GM12878 (cell line): Measurements from ENCODE around the gene NFKBIE. TPM values are rescaled to one million over a fixed set of nuclear protein-coding genes. Genes with fewer than 3 reads are reported as not detected.

Experiments
- ATAC-seq: fragments of 200-7000 bp; cut with Tn5 transposase; 3 replicates; pipeline ENCODE4 v1.9.1; 2020; ENCODE audit warnings: mild to moderate bottlenecking, moderate library complexity
- BruUV-seq: library from RNA; stranded (reverse); fragments of 400-500 nt; replicated peaks from 2 replicates; lab custom pipeline; 2021; lab: Mats Ljungman, UMichigan
- CTCF ChIA-PET: fragments of 300-600 bp; sonication (Branson Sonifier 250); formaldehyde crosslinking; extraction: SDS; loops from one replicate; lab custom pipeline; 2021; ENCODE audit warnings: inconsistent platforms; lab: Yijun Ruan, JAX
- POLR2A ChIA-PET: fragments of 350-600 bp; formaldehyde crosslinking; extraction: SDS; loops from one replicate; lab custom pipeline; 2021; ENCODE audit warnings: inconsistent platforms; lab: Charles Lee
- RAD21 ChIA-PET: fragments of 300-600 bp; sonication (Branson Sonifier 250); formaldehyde crosslinking; loops from one replicate; lab custom pipeline; 2023; ENCODE audit warnings: antibody characterized with exemption; ENCODE audit not compliant: unreplicated experiment; lab: Charles Lee
- SMC1A ChIA-PET: fragments of 300-600 bp; sonication (Branson Sonifier 250); formaldehyde crosslinking; loops from one replicate; lab custom pipeline; 2023; ENCODE audit not compliant: unreplicated experiment, uncharacterized antibody; lab: Charles Lee
- DNase-seq: peaks from one replicate; pipeline ENCODE4 v3.0.0-alpha.2; 2011; ENCODE audit warnings: low read depth, low spot score
- FAIRE-seq: peaks from 3 replicates; lab custom pipeline; 2011; peaks lifted over from hg19 to GRCh38; lab: Jason Lieb, UNC
- H2AFZ ChIP-seq: 2 replicates; pipeline ENCODE4 v1.6.0; 2011; ENCODE audit warnings: low read depth, low read length, control low read depth; ENCODE audit not compliant: control insufficient read depth
- H3K27ac ChIP-seq: 2 replicates; pipeline ENCODE4 v1.5.1; 2011; ENCODE audit warnings: control low read depth; ENCODE audit not compliant: control insufficient read depth, insufficient read depth
- H3K27me3 ChIP-seq, 2 experiments: replicated peaks in 1 of 2; 2 replicates each; pipeline versions ENCODE4 v1.6.0 to v1.6.1; 2011; ENCODE audit warnings: low read length in 1 of 2; ENCODE audit not compliant: control insufficient read depth in 2 of 2, insufficient read depth in 2 of 2
- H3K36me3 ChIP-seq, 2 experiments: 2 replicates each; pipeline ENCODE4 v1.5.1; 2011; ENCODE audit warnings: low read length in 1 of 2; ENCODE audit not compliant: control insufficient read depth in 2 of 2, insufficient read depth in 2 of 2
- H3K4me1 ChIP-seq: 2 replicates; pipeline ENCODE4 v1.6.1; 2011; ENCODE audit warnings: mild to moderate bottlenecking, low read length, moderate library complexity, mixed read lengths; ENCODE audit not compliant: control insufficient read depth, insufficient read depth
- H3K4me2 ChIP-seq: 2 replicates; pipeline ENCODE4 v1.6.0; 2011; ENCODE audit warnings: control low read depth; ENCODE audit not compliant: control insufficient read depth, insufficient read depth
- H3K4me3 ChIP-seq: fragments of 200-600 bp; sonication (generic); 2 replicates; pipeline ENCODE4 v1.5.1; 2016
- H3K79me2 ChIP-seq: 2 replicates; pipeline ENCODE4 v1.6.0; 2011; ENCODE audit warnings: low read length; ENCODE audit not compliant: control insufficient read depth, insufficient read depth
- H3K9ac ChIP-seq: 2 replicates; pipeline ENCODE4 v1.8.0; 2011; ENCODE audit warnings: low read length, control low read depth, mixed read lengths; ENCODE audit not compliant: control insufficient read depth, insufficient read depth
- H3K9me3 ChIP-seq: replicated peaks from 3 replicates; pipeline ENCODE4 v1.5.1; 2011; ENCODE audit warnings: mild to moderate bottlenecking, low read length; ENCODE audit not compliant: control insufficient read depth, insufficient read depth
- H4K20me1 ChIP-seq: 2 replicates; pipeline ENCODE4 v1.6.0; 2011; ENCODE audit not compliant: control insufficient read depth, insufficient read depth
- CHD1 ChIP-seq: IDR thresholded peaks from 2 replicates; pipeline ENCODE4 v1.6.1; 2012; ENCODE audit warnings: low read depth, low read length, improper control_type of control experiment
- CUX1 ChIP-seq: IDR thresholded peaks from 2 replicates; pipeline ENCODE4 v1.6.1; 2012; ENCODE audit warnings: improper control_type of control experiment, low read depth, low read length; ENCODE audit not compliant: insufficient replicate concordance
- ELK1 ChIP-seq: IDR thresholded peaks from 2 replicates; pipeline ENCODE4 v1.6.1; 2012; ENCODE audit warnings: low read depth, low read length, improper control_type of control experiment
- EZH2 ChIP-seq: IDR thresholded peaks from 2 replicates; pipeline ENCODE4 v1.6.1; 2012; ENCODE audit warnings: low read depth, mild to moderate bottlenecking, control low read depth, inconsistent platforms, low read length, borderline replicate concordance; ENCODE audit not compliant: control insufficient read depth
- IKZF2 ChIP-seq, 2 experiments: fragments of 450-650 bp; IDR thresholded peaks; 2 replicates each; pipeline ENCODE4 v1.6.1; 2017; ENCODE audit warnings: mild to moderate bottlenecking in 2 of 2, moderate library complexity in 2 of 2
- MAX ChIP-seq: IDR thresholded peaks from 2 replicates; pipeline ENCODE4 v1.6.1; 2012; ENCODE audit warnings: low read depth, low read length, improper control_type of control experiment
- MYB ChIP-seq: fragments of 150-350 bp; IDR thresholded peaks from 2 replicates; pipeline ENCODE4 v1.6.1; 2014; ENCODE audit warnings: mild to moderate bottlenecking, low read depth, low read length, borderline replicate concordance
- NFYA ChIP-seq: IDR thresholded peaks from 2 replicates; pipeline ENCODE4 v1.6.1; 2011; ENCODE audit warnings: low read depth, mild to moderate bottlenecking, low read length, improper control_type of control experiment, borderline replicate concordance
- PAX5 ChIP-seq: IDR thresholded peaks from 2 replicates; pipeline ENCODE4 v1.6.1; 2011; ENCODE audit warnings: low read depth, low read length, borderline replicate concordance
- POLR2AphosphoS2 ChIP-seq: IDR thresholded peaks from 2 replicates; pipeline ENCODE4 v1.6.1; 2011; ENCODE audit warnings: low read depth, mild to moderate bottlenecking, low read length, improper control_type of control experiment, moderate library complexity
- POLR2AphosphoS5 ChIP-seq: IDR thresholded peaks from 2 replicates; pipeline ENCODE4 v1.6.1; 2011; ENCODE audit warnings: mild to moderate bottlenecking, low read length, inconsistent platforms
- RAD51 ChIP-seq: fragments of 450-650 bp; IDR thresholded peaks from 2 replicates; pipeline ENCODE4 v1.6.1; 2016; ENCODE audit warnings: moderate library complexity, mild to moderate bottlenecking, inconsistent platforms
- SMAD5 ChIP-seq: IDR thresholded peaks from 2 replicates; pipeline ENCODE4 v1.6.1; 2016; ENCODE audit warnings: antibody characterized with exemption, low read depth
- SPI1 ChIP-seq: IDR thresholded peaks from 2 replicates; pipeline ENCODE4 v1.6.1; 2011; ENCODE audit warnings: low read depth, mild to moderate bottlenecking, low read length, moderate library complexity, borderline replicate concordance; ENCODE audit not compliant: insufficient read depth
- TAF1 ChIP-seq: IDR thresholded peaks from 2 replicates; pipeline ENCODE4 v1.6.1; 2011; ENCODE audit warnings: mild to moderate bottlenecking, low read depth, low read length, borderline replicate concordance
- YY1 ChIP-seq: IDR thresholded peaks from 2 replicates; pipeline ENCODE4 v1.6.1; 2011; ENCODE audit warnings: low read depth, mild to moderate bottlenecking, low read length
- ZSCAN29 ChIP-seq: fragments of 450-650 bp; IDR thresholded peaks from 2 replicates; pipeline ENCODE4 v1.6.1; 2017; ENCODE audit warnings: mild to moderate bottlenecking, moderate library complexity
- WGBS: methylation state at CpG from one replicate; pipeline ENCODE4 v1.1.6; 2016; ENCODE audit warnings: low lambda C conversion rate; ENCODE audit not compliant: insufficient replicate concordance, insufficient coverage; ENCODE audit errors: missing lambda C conversion rate; 5-methylcytosine and 5-hydroxymethylcytosine counted together
- in situ Hi-C: fragments of 300-500 bp; cut with MboI; formaldehyde crosslinking; loops from 9 replicates; pipeline ENCODE4 v1.14.3; 2018; ENCODE audit warnings: mixed read lengths
- intact Hi-C: fragments of 100-400 bp; cut with micrococcal nuclease; formaldehyde crosslinking; loops from one replicate; pipeline ENCODE4 v1.14.2; 2022; ENCODE audit not compliant: unreplicated experiment
- polyA plus RNA-seq, 11 experiments: library from polyadenylated mRNA; depleted of rRNA in 4 of 11; unstranded in 6 of 11; stranded (reverse) in 5 of 11; fragments of >200 nt; fragmentation: Nextera tagmentation in 4 of 11; fragmentation: Illumina TruSeq in 1 of 11; extraction: Ambion mirVana in 4 of 11; extraction: Trizol in 1 of 11; gene quantifications; 1 replicate in 1 of 11; 2 replicates in 10 of 11; pipeline versions ENCODE4 v1.2.1 to v1.2.3, GENCODE V29; 2011 to 2016; ENCODE audit warnings: inconsistent platforms in 2 of 11, missing spikeins in 2 of 11, low read depth in 1 of 11
- total RNA-seq, 4 experiments: library from RNA; depleted of rRNA in 3 of 4; stranded (reverse); fragments of >200 nt in 3 of 4; fragmentation: Illumina TruSeq in 1 of 4; extraction: Trizol in 1 of 4; gene quantifications; 2 replicates each; pipeline versions ENCODE4 v1.2.1 to v1.2.3, GENCODE V29; 2013 to 2021

Gene NFKBIE
- total and polyA plus RNA-seq, 10 of the 15 experiments (the other 5 are each of a cell fraction or from before 2014, with no cell fraction given) = 10.4 to 106 (median 38.8) TPM

- in situ Hi-C loops = no loop called here
- H3K36me3 ChIP-seq = peaks cover 29 to 34% of the 10 kb centered on the region in 2 experiments
- FAIRE-seq = peak; percentile 18
- TF ChIP-seq CUX1 = no peak
- TF ChIP-seq IKZF2 (IDR thresholded peaks at IDR 0.05) = peak; percentile 98
- 0 out of 2 replicates have a peak, but pooled peaks have one; percentile 54 for TF ChIP-seq MYB
- no peak for TF ChIP-seq YY1
- TF ChIP-seq POLR2AphosphoS5 = peak; percentile 77
- no peak for TF ChIP-seq TAF1
- TF ChIP-seq CHD1 = peak; percentile 83; the same call in 1 of the 2 replicates
- TF ChIP-seq EZH2 = no peak
- TF ChIP-seq ELK1 = no peak
- TF ChIP-seq SPI1 = peak; percentile 96
- peak; percentile 40; the same call in 1 of the 2 replicates for TF ChIP-seq SMAD5
- no peak for TF ChIP-seq RAD51
- TF ChIP-seq ZSCAN29 = 0 out of 2 replicates have a peak, but pooled peaks have one; percentile 9
- TF ChIP-seq PAX5 = 0 out of 2 replicates have a peak, but pooled peaks have one; percentile 20
- TF ChIP-seq POLR2AphosphoS2 = peak; percentile 98; the same call in 1 of the 2 replicates
- TF ChIP-seq MAX = no peak
- TF ChIP-seq NFYA = no peak
Observed at GRCh38 chr6:44257753-44258324, 7.5 kb downstream of the NFKBIE start.

More at GRCh38 chr6:44257753-44258324, 7.5 kb downstream of the NFKBIE start:
- 8% methylated on average over 15 of the region's 15 CpGs for WGBS
- H3K9ac ChIP-seq = peak overlapping the region; percentile 90
- CTCF ChIA-PET = interaction anchor here (1.2 to 5.0 kb wide), 5 partner anchors 10 to 85 kb away, joined by 3 to 36 read pairs (median 8); partner anchors contain the start of gene HSP90AB1
- no peaks in the 10 kb centered on the region for H3K27me3 ChIP-seq
- no TSS peak for BruUV-seq
- POLR2A ChIA-PET = interaction anchor here (0.6 to 10.7 kb wide), 4 partner anchors 11 to 60 kb away, joined by 3 to 131 read pairs (median 7); partner anchors contain the start of gene HSP90AB1
- no peak for DNase-seq
- ATAC-seq = peak; percentile 31
- H3K4me3 ChIP-seq = peak overlapping the region; percentile 33; the same call in 1 of the 2 replicates
- H3K9me3 ChIP-seq = no peaks in the 10 kb centered on the region
- peaks cover 86% of the 10 kb centered on the region for H3K79me2 ChIP-seq
- H4K20me1 ChIP-seq = peaks cover 4% of the 10 kb centered on the region; the same call in 1 of the 2 replicates
- H3K27ac ChIP-seq = peak overlapping the region; percentile 99
- H3K4me1 ChIP-seq = peaks cover 67% of the 10 kb centered on the region
- H2AFZ ChIP-seq = peak overlapping the region; percentile 56
- RAD21 ChIA-PET = interaction anchor here (1.9 to 4.8 kb wide), 2 partner anchors 11 to 85 kb away, joined by 8 to 28 read pairs; partner anchors contain the start of gene HSP90AB1
- intact Hi-C loops = no loop called here
- SMC1A ChIA-PET = interaction anchor here (0.7 to 3.1 kb wide), 3 partner anchors 11 to 85 kb away, joined by 3 to 25 read pairs (median 10); partner anchors contain the start of gene HSP90AB1
- peak overlapping the region; percentile 98 for H3K4me2 ChIP-seq
